ENCODE results near the gene HCK. TPM values are rescaled to one million over a fixed set of nuclear protein-coding genes. Genes with fewer than 3 reads are reported as not detected.

The HCK gene
- total RNA-seq, 2 donors from 2014 or later = 29.0 to 38.1 TPM

DNA sequence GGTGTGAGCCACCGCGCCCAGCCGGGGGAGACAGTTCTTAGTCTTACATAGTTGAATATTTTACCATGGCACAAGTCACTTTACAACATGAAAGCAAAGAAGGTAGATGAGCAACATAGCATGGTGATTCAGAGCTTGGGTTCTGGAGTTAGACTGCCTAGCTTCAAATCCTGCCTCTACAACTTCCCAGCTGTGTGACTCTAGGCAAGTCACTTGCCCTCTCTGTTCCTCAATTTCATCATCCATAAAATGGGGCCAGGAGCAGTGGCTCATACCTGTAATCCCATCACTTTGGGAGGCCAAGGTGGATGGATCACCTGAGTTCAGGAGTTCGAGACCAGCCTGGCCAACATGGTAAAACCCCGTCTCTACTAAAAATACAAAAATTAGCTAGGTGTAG is 26.3 kb downstream of the HCK start:
- TF ChIP-seq, protein P1, sequence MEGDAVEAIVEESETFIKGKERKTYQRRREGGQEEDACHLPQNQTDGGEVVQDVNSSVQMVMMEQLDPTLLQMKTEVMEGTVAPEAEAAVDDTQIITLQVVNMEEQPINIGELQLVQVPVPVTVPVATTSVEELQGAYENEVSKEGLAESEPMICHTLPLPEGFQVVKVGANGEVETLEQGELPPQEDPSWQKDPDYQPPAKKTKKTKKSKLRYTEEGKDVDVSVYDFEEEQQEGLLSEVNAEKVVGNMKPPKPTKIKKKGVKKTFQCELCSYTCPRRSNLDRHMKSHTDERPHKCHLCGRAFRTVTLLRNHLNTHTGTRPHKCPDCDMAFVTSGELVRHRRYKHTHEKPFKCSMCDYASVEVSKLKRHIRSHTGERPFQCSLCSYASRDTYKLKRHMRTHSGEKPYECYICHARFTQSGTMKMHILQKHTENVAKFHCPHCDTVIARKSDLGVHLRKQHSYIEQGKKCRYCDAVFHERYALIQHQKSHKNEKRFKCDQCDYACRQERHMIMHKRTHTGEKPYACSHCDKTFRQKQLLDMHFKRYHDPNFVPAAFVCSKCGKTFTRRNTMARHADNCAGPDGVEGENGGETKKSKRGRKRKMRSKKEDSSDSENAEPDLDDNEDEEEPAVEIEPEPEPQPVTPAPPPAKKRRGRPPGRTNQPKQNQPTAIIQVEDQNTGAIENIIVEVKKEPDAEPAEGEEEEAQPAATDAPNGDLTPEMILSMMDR (IDR thresholded peaks at IDR 0.05) = no peak
- ATAC-seq (ENCODE audit: insufficient number of reproducible peaks, low FRiP score, low read depth) (no peak), DNase-seq (ENCODE audit: low spot score) (no peak)
- Histone ChIP-seq H3K9me3 (no peaks in the 10 kb centered on the region), H3K4me1 (ENCODE audit: control insufficient read depth in 1 of 2, low read depth in 2 of 2) (no peaks in the 10 kb centered on the region), H3K36me3 (no peaks in the 10 kb centered on the region), H3K27ac (no peak overlapping the region), H3K4me3 (no peak overlapping the region), H3K27me3 (replicated peaks; ENCODE audit: insufficient read depth) (no peaks in the 10 kb centered on the region)

DNA sequence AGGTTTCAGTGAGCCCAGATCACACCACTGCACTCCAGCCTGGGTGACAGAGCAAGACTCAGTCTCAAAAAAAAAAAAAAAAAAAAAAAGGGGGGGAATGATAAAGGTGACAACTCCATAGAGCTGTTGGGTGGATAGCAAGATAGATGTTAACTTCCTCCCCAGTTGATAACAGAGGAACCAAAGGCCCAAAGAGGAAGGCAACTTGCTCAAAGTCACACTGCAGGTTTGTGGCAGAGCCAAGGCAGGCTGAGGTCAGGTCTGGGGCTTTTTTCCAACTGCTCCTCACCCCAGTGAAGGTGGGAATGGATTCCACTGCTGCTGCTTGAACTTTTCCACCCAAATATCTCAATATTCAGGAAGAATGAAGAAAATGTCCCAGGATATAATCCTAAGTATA is 26.7 kb downstream of the HCK start:
- DNase-seq (ENCODE audit: low spot score) (no peak), ATAC-seq (ENCODE audit: insufficient number of reproducible peaks, low FRiP score, low read depth) (no peak)
- Histone ChIP-seq H3K4me1 (ENCODE audit: control insufficient read depth in 1 of 2, low read depth in 2 of 2) (no peaks in the 10 kb centered on the region), H3K4me3 (no peak overlapping the region), H3K27ac (no peak overlapping the region), H3K9me3 (no peaks in the 10 kb centered on the region), H3K36me3 (no peaks in the 10 kb centered on the region), H3K27me3 (replicated peaks; ENCODE audit: insufficient read depth) (no peaks in the 10 kb centered on the region)
- TF ChIP-seq, protein P1 (IDR thresholded peaks at IDR 0.05) = no peak

- no peaks in the 10 kb centered on the region for H3K36me3 ChIP-seq
- no peak overlapping the region for H3K4me3 ChIP-seq
- H3K27me3 ChIP-seq (replicated peaks; ENCODE audit: insufficient read depth) = no peaks in the 10 kb centered on the region
- no peak for ATAC-seq (ENCODE audit: insufficient number of reproducible peaks, low FRiP score, low read depth)
- no peaks in the 10 kb centered on the region for H3K9me3 ChIP-seq
- TF ChIP-seq, protein P1 (IDR thresholded peaks at IDR 0.05) = no peak
- no peak for DNase-seq (ENCODE audit: low spot score)
- no peak overlapping the region for H3K27ac ChIP-seq
- H3K4me1 ChIP-seq (ENCODE audit: control insufficient read depth in 1 of 2, low read depth in 2 of 2) = no peaks in the 10 kb centered on the region
Observed at GRCh38 chr20:32079655-32080109, 27.6 kb downstream of the HCK start.

GRCh38 chr20:32080783-32081182 is 28.7 kb downstream of the HCK start:
- Histone ChIP-seq H3K4me3 (no peak overlapping the region), H3K9me3 (no peaks in the 10 kb centered on the region), H3K36me3 (no peaks in the 10 kb centered on the region), H3K27ac (no peak overlapping the region), H3K4me1 (ENCODE audit: control insufficient read depth in 1 of 2, low read depth in 2 of 2) (no peaks in the 10 kb centered on the region), H3K27me3 (replicated peaks; ENCODE audit: insufficient read depth) (no peaks in the 10 kb centered on the region)
- no peak for DNase-seq (ENCODE audit: low spot score)
- TF ChIP-seq, protein P1 (IDR thresholded peaks at IDR 0.05) = no peak
- no peak for ATAC-seq (ENCODE audit: insufficient number of reproducible peaks, low FRiP score, low read depth)

GRCh38 chr20:32083469-32083868 is 31.4 kb downstream of the HCK start:
- Histone ChIP-seq H3K27me3 (replicated peaks; ENCODE audit: insufficient read depth) (no peaks in the 10 kb centered on the region), H3K4me1 (ENCODE audit: control insufficient read depth in 1 of 2, low read depth in 2 of 2) (no peaks in the 10 kb centered on the region), H3K27ac (no peak overlapping the region), H3K9me3 (no peaks in the 10 kb centered on the region), H3K4me3 (no peak overlapping the region), H3K36me3 (no peaks in the 10 kb centered on the region)
- ATAC-seq (ENCODE audit: insufficient number of reproducible peaks, low FRiP score, low read depth) (no peak), DNase-seq (ENCODE audit: low spot score) (no peak)
- TF ChIP-seq, protein P1 (IDR thresholded peaks at IDR 0.05) = no peak
